Upper lobe of right lung (tissue), 1 donor: ENCODE measurements around the gene DGKE. TPM values are rescaled to one million over a fixed set of nuclear protein-coding genes. Genes with fewer than 3 reads are reported as not detected.

Experiments
- ATAC-seq: fragments of 200-7000 bp; cut with Tn5 transposase; one replicate; pipeline ENCODE4 v1.9.1; 2020; ENCODE audit warnings: mild to moderate bottlenecking, moderate library complexity
- DNase-seq: peaks from one replicate; pipeline ENCODE4 v3.0.0-alpha.2; 2020
- H3K27ac ChIP-seq: fragments of 200-600 bp; one replicate; pipeline ENCODE4 v1.8.0; 2022
- H3K27me3 ChIP-seq: fragments of 200-600 bp; one replicate; pipeline ENCODE4 v1.8.0; 2022; ENCODE audit warnings: mild to moderate bottlenecking
- H3K36me3 ChIP-seq: fragments of 200-600 bp; one replicate; pipeline ENCODE4 v1.8.0; 2022
- H3K4me1 ChIP-seq: fragments of 200-600 bp; one replicate; pipeline ENCODE4 v1.8.0; 2022
- H3K4me3 ChIP-seq: fragments of 200-600 bp; one replicate; pipeline ENCODE4 v1.8.0; 2022; ENCODE audit warnings: mild to moderate bottlenecking
- H3K9me3 ChIP-seq: fragments of 200-600 bp; one replicate; pipeline ENCODE4 v1.8.0; 2022
- intact Hi-C: fragments of 100-400 bp; cut with DNase I; formaldehyde crosslinking; loops from one replicate; pipeline ENCODE4 v1.11.0; 2022
- total RNA-seq: library from RNA; stranded (reverse); fragmentation: NEBNext Ultra II Directional; extraction: Animal tissue kit (Norgen Biotek cat#: 25700); gene quantifications from one replicate; pipeline ENCODE4 v1.2.1, GENCODE V29; 2021
- TF ChIP-seq, protein P1 (sequence below): fragments of 200-600 bp; IDR thresholded peaks from one replicate; pipeline ENCODE4 v1.8.0; 2022; ENCODE audit warnings: antibody characterized with exemption
- donor health status: DM: no; HTN: yes; CAD: no; lungs with severe emphysema.

The DGKE gene
- total RNA-seq, 1 donor from 2014 or later, result 10.4 TPM

DNA sequence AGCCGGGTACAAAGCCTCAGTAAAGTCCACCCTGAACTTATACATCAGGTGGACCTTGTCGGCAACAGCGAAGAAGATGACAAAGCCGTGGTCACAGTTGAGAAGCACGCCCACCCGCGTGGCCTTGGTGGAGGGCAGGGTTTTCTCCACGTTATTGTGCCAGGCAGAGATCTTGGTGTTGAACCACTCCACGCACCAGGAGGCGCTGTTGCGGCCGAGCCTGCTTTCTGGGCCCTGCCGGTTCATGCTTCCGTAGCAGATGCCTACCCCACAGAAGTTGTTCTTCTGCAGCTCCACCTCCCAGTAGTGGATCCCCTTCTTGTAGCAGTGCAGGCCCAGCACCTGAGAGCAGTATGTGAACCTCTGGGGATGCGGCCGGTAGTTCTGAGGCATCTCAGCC is 57.8 kb downstream of the DGKE start:
- Histone ChIP-seq H3K27me3 (no peaks in the 10 kb centered on the region), H3K27ac (no peak overlapping the region), H3K4me1 (no peaks in the 10 kb centered on the region), H3K4me3 (no peak overlapping the region), H3K36me3 (peaks cover 86% of the 10 kb centered on the region), H3K9me3 (no peaks in the 10 kb centered on the region)
- ATAC-seq (peak; percentile 68), DNase-seq (peak; percentile 71)
- intact Hi-C loops, result no loop called here
- TF ChIP-seq, protein P1, sequence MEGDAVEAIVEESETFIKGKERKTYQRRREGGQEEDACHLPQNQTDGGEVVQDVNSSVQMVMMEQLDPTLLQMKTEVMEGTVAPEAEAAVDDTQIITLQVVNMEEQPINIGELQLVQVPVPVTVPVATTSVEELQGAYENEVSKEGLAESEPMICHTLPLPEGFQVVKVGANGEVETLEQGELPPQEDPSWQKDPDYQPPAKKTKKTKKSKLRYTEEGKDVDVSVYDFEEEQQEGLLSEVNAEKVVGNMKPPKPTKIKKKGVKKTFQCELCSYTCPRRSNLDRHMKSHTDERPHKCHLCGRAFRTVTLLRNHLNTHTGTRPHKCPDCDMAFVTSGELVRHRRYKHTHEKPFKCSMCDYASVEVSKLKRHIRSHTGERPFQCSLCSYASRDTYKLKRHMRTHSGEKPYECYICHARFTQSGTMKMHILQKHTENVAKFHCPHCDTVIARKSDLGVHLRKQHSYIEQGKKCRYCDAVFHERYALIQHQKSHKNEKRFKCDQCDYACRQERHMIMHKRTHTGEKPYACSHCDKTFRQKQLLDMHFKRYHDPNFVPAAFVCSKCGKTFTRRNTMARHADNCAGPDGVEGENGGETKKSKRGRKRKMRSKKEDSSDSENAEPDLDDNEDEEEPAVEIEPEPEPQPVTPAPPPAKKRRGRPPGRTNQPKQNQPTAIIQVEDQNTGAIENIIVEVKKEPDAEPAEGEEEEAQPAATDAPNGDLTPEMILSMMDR, result peak; percentile 51

DNA sequence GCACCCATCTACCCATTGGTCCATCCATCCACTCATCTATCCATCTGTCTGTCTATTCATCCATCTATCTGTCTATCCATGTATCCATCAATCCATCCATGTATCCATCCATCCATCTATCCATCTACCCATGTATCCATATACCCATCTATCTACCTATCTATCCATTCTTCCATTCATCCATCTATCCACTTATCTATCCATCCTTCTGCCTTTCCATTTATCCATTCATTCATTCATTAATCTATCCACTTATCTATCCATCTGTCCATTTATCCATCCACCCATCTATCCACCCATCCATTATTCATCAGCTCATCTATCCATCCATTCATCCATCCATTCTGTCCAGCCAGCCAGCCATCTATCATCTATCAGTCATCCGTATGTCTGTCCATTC is 58.4 kb downstream of the DGKE start:
- TF ChIP-seq, protein P1, result no peak
- no peak for DNase-seq
- H3K36me3 ChIP-seq, result peaks cover 92% of the 10 kb centered on the region
- H3K4me1 ChIP-seq, result no peaks in the 10 kb centered on the region
- no peak overlapping the region for H3K4me3 ChIP-seq
- H3K9me3 ChIP-seq, result no peaks in the 10 kb centered on the region
- no peak overlapping the region for H3K27ac ChIP-seq
- H3K27me3 ChIP-seq, result no peaks in the 10 kb centered on the region
- ATAC-seq, result no peak
- intact Hi-C loops, result no loop called here

DNA sequence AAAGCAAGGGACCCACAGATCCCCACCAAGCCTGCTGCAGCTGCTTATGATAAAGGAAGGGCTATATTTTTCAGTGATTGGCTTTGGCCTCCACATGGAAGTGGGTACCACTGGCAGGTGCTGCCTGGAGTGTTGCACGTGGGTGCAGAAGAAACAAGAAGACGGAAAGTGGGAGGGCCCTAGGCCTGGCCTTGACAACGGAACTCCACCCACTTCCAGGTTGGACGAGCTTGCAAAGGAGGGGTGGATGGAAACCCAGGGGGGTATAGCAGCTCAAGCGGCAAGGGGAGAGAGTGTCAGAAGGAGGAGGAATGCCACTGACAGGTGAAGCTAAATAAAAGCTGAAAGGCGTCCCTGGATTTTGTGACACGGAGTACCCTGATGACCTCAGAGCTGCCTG is 59.6 kb downstream of the DGKE start:
- peaks cover 99% of the 10 kb centered on the region for H3K36me3 ChIP-seq

DNA sequence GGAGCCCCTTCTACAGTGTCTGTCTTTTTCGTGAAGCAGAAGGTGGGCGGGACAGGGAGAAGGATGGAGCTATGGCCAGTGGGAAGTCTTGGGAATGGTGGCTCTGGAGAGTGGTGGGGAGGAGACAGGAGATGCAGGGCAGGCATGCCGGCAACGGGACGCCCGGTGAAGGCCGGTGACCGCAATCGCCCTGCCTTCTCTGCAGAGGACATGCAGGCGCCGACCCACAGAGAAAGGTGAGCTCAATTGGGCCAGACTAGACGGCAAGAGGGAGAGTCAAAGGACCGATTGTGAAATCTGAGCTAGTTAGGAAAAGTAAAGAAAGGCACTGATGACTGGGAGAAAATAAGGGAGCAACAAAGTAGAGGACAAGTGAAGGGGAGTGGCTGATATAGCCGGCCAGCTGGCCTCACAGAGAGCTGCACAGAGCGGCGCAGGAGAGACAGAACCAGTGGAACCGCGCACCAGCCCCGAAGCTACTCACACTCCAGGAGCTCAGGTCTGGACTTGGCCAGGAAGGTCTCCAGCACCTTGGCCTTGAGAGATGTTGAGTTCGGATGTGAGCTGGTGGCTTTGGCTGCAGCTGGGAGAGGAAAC is 61.0 kb downstream of the DGKE start:
- Histone ChIP-seq H3K9me3 (no peaks in the 10 kb centered on the region), H3K27me3 (no peaks in the 10 kb centered on the region), H3K27ac (no peak overlapping the region), H3K4me3 (no peak overlapping the region), H3K4me1 (no peaks in the 10 kb centered on the region), H3K36me3 (peaks cover 99% of the 10 kb centered on the region)
- DNase-seq (no peak), ATAC-seq (no peak)
- TF ChIP-seq, protein P1, result no peak
- intact Hi-C loops, result no loop called here

More for the DNA sequence above, 59.6 kb downstream of the DGKE start:
- H3K4me1 ChIP-seq, result no peaks in the 10 kb centered on the region
- ATAC-seq, result no peak
- intact Hi-C loops, result no loop called here
- no peaks in the 10 kb centered on the region for H3K27me3 ChIP-seq
- H3K27ac ChIP-seq, result no peak overlapping the region
- no peak for DNase-seq
- no peak overlapping the region for H3K4me3 ChIP-seq
- TF ChIP-seq, protein P1, result no peak
- no peaks in the 10 kb centered on the region for H3K9me3 ChIP-seq

DNA sequence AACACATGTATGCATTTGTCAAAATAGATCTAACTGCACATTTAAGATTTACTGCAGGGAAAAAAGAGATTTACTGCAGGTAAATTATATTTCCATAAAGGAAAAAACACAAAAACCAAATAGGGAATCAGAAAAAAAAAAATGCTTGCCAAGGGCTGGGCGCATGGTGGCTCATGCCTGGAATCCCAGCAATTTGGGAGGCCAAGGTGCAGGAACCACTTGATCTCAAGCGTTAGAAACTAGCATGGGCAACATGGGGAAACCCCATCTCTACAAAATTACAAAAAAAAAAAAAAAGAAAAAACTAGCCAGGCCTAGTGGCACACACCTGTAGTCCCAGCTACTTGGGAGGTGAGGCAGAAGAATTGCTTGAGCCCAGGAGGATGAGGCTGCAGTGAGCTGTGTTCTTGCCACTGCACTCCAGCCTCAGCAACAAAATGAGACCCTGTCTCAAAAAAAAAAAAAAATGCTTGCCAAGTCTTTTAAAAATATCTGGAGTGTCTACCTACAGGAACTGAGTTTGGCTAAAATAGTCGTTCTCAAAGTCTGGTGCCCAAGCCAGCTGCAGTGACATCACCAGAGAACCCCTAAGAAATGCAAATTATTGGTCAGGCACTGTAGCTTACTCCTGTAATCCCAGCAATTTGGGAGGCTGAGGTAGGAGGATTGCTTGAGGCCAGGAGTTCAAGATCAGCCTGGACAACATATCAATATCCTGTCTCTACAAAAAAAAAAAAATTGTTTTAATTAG is 62.4 kb downstream of the DGKE start:
- ATAC-seq (no peak), DNase-seq (no peak)
- no peak overlapping the region for H3K27ac ChIP-seq
- H3K27me3 ChIP-seq, result no peaks in the 10 kb centered on the region
- TF ChIP-seq, protein P1, result no peak
- intact Hi-C loops, result no loop called here
- no peaks in the 10 kb centered on the region for H3K9me3 ChIP-seq
- H3K36me3 ChIP-seq, result peaks cover 99% of the 10 kb centered on the region
- H3K4me1 ChIP-seq, result no peaks in the 10 kb centered on the region
- H3K4me3 ChIP-seq, result no peak overlapping the region
